PC-3 (cell line): ENCODE results near the gene CFAP45. TPM values are rescaled to one million over a fixed set of nuclear protein-coding genes. Genes with fewer than 3 reads are reported as not detected.

Source experiments
- ATAC-seq: fragments of 200-7000 bp; cut with Tn5 transposase; 2 replicates; pipeline ENCODE4 v1.9.1; 2020; ENCODE audit warnings: mild to moderate bottlenecking, moderate library complexity
- BruUV-seq: library from RNA; stranded (reverse); fragments of 400-500 nt; replicated peaks from 2 replicates; lab custom pipeline; 2021; lab: Mats Ljungman, UMichigan
- CTCF ChIA-PET: fragments of 300-600 bp; sonication (Branson Sonifier 250); formaldehyde crosslinking; loops from one replicate; lab custom pipeline; 2022; ENCODE audit warnings: antibody characterized with exemption; lab: Charles Lee
- POLR2A ChIA-PET: fragments of 300-600 bp; sonication (Branson Sonifier 250); formaldehyde crosslinking; loops from one replicate; lab custom pipeline; 2022; ENCODE audit warnings: antibody characterized with exemption; ENCODE audit not compliant: unreplicated experiment; lab: Charles Lee
- DNase-seq: peaks from one replicate; pipeline ENCODE4 v3.0.0-alpha.2; 2015
- H2AFZ ChIP-seq: fragments of 300-600 bp; sonication (generic); 2 replicates; pipeline ENCODE4 v1.6.0; 2016; ENCODE audit warnings: antibody characterized with exemption, low read length
- H3F3A ChIP-seq: fragments of 300-600 bp; sonication (generic); one replicate; pipeline ENCODE4 v1.6.0; 2017; ENCODE audit warnings: antibody characterized with exemption, low read length, control low read depth, mild to moderate bottlenecking; ENCODE audit not compliant: unreplicated experiment
- H3K27ac ChIP-seq: fragments of 300-600 bp; sonication (generic); 2 replicates; pipeline ENCODE4 v1.5.1; 2016; ENCODE audit warnings: mild to moderate bottlenecking, low read length
- H3K27me3 ChIP-seq: fragments of 300-600 bp; sonication (generic); 2 replicates; pipeline ENCODE4 v1.6.1; 2016; ENCODE audit warnings: low read length, mixed read lengths
- H3K36me3 ChIP-seq: fragments of 300-600 bp; sonication (generic); 2 replicates; pipeline ENCODE4 v1.6.1; 2016; ENCODE audit warnings: low read depth, mixed run types, low read length, mixed read lengths
- H3K4me1 ChIP-seq: fragments of 300-600 bp; sonication (generic); 2 replicates; pipeline ENCODE4 v1.5.1; 2016; ENCODE audit warnings: low read length; ENCODE audit not compliant: insufficient read depth
- H3K4me2 ChIP-seq: fragments of 300-600 bp; sonication (generic); 2 replicates; pipeline ENCODE4 v1.6.0; 2016; ENCODE audit warnings: low read length
- H3K4me3 ChIP-seq: fragments of 300-600 bp; sonication (generic); 2 replicates; pipeline ENCODE4 v1.5.1; 2016; ENCODE audit warnings: mild to moderate bottlenecking, low read length, mixed read lengths
- H3K79me2 ChIP-seq: fragments of 300-600 bp; sonication (generic); 2 replicates; pipeline ENCODE4 v1.6.1; 2017; ENCODE audit warnings: low read length, mixed read lengths
- H3K9ac ChIP-seq: fragments of 300-600 bp; sonication (generic); 2 replicates; pipeline ENCODE4 v1.6.0; 2016; ENCODE audit warnings: mild to moderate bottlenecking, low read length
- H3K9me2 ChIP-seq: fragments of 300-600 bp; sonication (generic); replicated peaks from 2 replicates; pipeline ENCODE4 v1.6.1; 2016; ENCODE audit warnings: mixed run types, low read length, mixed read lengths
- H3K9me3 ChIP-seq: fragments of 300-600 bp; sonication (generic); 2 replicates; pipeline ENCODE4 v1.6.1; 2016; ENCODE audit warnings: low read length, mixed read lengths
- H4K20me1 ChIP-seq: fragments of 300-600 bp; sonication (generic); 2 replicates; pipeline ENCODE4 v1.6.1; 2016; ENCODE audit warnings: low read length, mixed read lengths
- CTCF ChIP-seq: fragments of 300-600 bp; sonication (generic); conservative IDR thresholded peaks from 2 replicates; pipeline ENCODE4 v1.5.1; 2017; ENCODE audit warnings: antibody characterized with exemption, low read depth, mild to moderate bottlenecking, low read length
- EZH2 ChIP-seq: fragments of 300-600 bp; sonication (generic); IDR thresholded peaks from one replicate; pipeline ENCODE4 v1.6.1; 2017; ENCODE audit warnings: antibody characterized with exemption, mild to moderate bottlenecking, low read length; ENCODE audit not compliant: unreplicated experiment
- EZH2phosphoT487 ChIP-seq: fragments of 300-600 bp; sonication (generic); IDR thresholded peaks from 2 replicates; pipeline ENCODE4 v1.6.1; 2018; ENCODE audit warnings: mild to moderate bottlenecking, antibody characterized with exemption, low read length, borderline replicate concordance
- intact Hi-C: fragments of 100-400 bp; cut with micrococcal nuclease; formaldehyde crosslinking; loops from 2 replicates; pipeline ENCODE4 v1.9.0; 2023
- total RNA-seq: library from RNA; depleted of rRNA; stranded (reverse); fragments of >200 nt; gene quantifications from 2 replicates; pipeline ENCODE4 v1.2.3, GENCODE V29; 2014

CFAP45 gene
- total RNA-seq, 1 experiment from 2014 or later = 1.6 TPM

DNA sequence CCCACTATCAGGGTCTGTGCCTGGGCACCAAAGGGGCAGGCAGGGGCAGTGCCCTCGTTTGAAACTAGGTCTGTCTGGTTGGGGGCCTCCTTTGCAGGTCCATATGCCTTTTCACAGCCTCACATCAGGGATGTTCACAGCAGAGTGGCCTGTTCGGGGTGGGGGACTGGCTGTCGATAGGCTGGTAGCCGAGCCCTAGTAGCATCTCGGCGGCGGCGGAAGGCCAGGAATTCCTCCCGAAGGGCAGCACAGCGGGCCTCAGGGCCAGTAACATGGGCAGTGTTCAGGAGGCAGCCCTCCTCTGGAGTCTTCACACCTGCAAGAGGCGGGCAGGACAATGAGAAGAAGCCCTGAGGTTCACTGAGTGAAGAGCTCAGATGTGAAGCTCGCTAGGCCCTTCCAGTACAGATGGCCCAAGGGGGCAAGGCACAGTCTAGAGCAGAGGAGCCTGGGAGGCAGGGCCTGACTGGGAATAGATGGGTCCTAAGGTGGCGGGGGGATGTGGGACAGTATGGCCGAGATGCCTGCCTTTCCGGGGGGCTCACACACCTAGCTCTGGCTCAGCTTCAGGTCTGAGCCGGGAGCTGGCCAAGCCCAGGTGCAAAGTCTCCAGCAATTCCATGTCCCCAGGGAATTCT, 27.4 kb upstream of the CFAP45 start:
- Histone ChIP-seq H3K9ac (no peak overlapping the region), H3K9me3 (no peaks in the 10 kb centered on the region), H3K4me1 (peaks cover 23% of the 10 kb centered on the region), H3K4me2 (no peak overlapping the region), H3K79me2 (peaks cover 37% of the 10 kb centered on the region), H3K27me3 (no peaks in the 10 kb centered on the region), H3K36me3 (peaks cover 14% of the 10 kb centered on the region), H2AFZ (no peak overlapping the region), H3K9me2 (no peaks in the 10 kb centered on the region), H3K4me3 (no peak overlapping the region), H3K27ac (no peak overlapping the region), H3F3A (no peaks in the 10 kb centered on the region), H4K20me1 (peaks cover 20% of the 10 kb centered on the region)
- ChIA-PET CTCF (no interaction called here), POLR2A (no interaction called here)
- intact Hi-C loops = no loop called here
- ATAC-seq = no peak
- DNase-seq = no peak
- TF ChIP-seq EZH2phosphoT487 (no peak), EZH2 (no peak), CTCF (no peak)
- BruUV-seq = no TSS peak

DNA sequence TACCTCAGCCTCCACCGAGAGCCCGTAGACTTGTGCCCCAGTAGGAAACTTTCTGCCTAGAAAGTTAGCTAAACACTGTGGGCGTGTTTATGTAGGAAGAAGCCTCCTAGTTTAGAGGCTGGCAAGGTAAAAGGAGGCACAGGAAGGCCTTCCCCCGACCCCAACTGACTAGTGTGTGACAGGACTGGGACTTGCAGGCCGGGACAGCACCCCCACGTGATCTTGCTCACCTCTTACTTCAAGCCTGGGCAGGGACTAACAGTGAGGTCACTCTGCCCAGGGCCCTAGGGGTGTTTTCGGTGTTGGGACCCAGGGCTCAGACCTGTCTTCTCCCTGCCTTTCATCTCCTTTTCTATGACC, 25.7 kb upstream of the CFAP45 start:
- H3K4me2 ChIP-seq = peak overlapping the region; percentile 98
- intact Hi-C loops = loop anchor here (2.0 kb wide), 2 partner anchors 19 to 29 kb away; partner anchors contain the start of gene IGSF9
- peak overlapping the region; percentile 99 for H3K9ac ChIP-seq
- no peaks in the 10 kb centered on the region for H3K9me2 ChIP-seq
- peak overlapping the region; percentile 96 for H3K4me3 ChIP-seq
- POLR2A ChIA-PET = interaction anchor here (0.6 to 1.2 kb wide), 4 partner anchors 14 to 104 kb away, joined by 3 to 6 read pairs (median 4); no protein-coding TSS in a partner anchor
- ATAC-seq = peak; percentile 0
- BruUV-seq = TSS peak; percentile 50
- H4K20me1 ChIP-seq = peaks cover 36% of the 10 kb centered on the region
- peak overlapping the region; percentile 62; the same call in 1 of the 2 replicates for H2AFZ ChIP-seq
- H3K79me2 ChIP-seq = peaks cover 53% of the 10 kb centered on the region
- peaks cover 39% of the 10 kb centered on the region for H3K4me1 ChIP-seq
- H3K27ac ChIP-seq = peak overlapping the region; percentile 99
- peaks cover 4% of the 10 kb centered on the region for H3F3A ChIP-seq
- no peaks in the 10 kb centered on the region for H3K9me3 ChIP-seq
- CTCF ChIA-PET = interaction anchor here (1.3 to 1.5 kb wide), 2 partner anchors 33 to 82 kb away, joined by 9 to 10 read pairs; no protein-coding TSS in a partner anchor
- H3K27me3 ChIP-seq = no peaks in the 10 kb centered on the region
- TF ChIP-seq CTCF = no peak
- no peak for DNase-seq
- H3K36me3 ChIP-seq = peaks cover 30% of the 10 kb centered on the region
